Measurements from ENCODE around the gene ALDH3B1.
A peak's percentile ranks its signal among the peaks of the same experiment; 100 is the strongest.

Gene ALDH3B1

GRCh38 chr11:68014157-68014946, 4.2 kb downstream of the ALDH3B1 start:
- no peak for DNase-seq

GRCh38 chr11:68014947-68015447, 4.9 kb downstream of the ALDH3B1 start:
- no peak for DNase-seq

DNA sequence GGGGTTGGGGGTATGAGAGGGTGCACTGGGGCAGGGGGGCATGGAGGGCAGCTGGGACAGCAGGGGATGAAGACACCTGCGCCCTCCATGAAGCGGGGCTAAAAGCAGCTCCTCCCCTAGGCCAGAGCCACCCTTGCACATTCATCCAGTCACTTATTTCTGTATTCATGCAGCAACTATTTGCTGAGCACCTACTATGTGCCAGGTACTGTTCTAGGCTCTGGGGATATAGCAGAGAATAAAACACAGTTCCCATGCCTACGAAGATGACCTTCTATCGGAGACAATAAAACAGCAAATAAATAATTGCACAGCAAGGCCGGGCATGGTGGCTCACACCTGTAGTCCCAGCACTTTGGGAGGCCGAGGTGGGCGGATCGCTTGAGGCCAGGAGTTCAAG, 5.3 kb downstream of the ALDH3B1 start:
- DNase-seq = no peak

GRCh38 chr11:68016161-68016903, 6.2 kb downstream of the ALDH3B1 start:
- DNase-seq = no peak

GRCh38 chr11:68016904-68017817, 7.0 kb downstream of the ALDH3B1 start:
- DNase-seq = no peak

DNA sequence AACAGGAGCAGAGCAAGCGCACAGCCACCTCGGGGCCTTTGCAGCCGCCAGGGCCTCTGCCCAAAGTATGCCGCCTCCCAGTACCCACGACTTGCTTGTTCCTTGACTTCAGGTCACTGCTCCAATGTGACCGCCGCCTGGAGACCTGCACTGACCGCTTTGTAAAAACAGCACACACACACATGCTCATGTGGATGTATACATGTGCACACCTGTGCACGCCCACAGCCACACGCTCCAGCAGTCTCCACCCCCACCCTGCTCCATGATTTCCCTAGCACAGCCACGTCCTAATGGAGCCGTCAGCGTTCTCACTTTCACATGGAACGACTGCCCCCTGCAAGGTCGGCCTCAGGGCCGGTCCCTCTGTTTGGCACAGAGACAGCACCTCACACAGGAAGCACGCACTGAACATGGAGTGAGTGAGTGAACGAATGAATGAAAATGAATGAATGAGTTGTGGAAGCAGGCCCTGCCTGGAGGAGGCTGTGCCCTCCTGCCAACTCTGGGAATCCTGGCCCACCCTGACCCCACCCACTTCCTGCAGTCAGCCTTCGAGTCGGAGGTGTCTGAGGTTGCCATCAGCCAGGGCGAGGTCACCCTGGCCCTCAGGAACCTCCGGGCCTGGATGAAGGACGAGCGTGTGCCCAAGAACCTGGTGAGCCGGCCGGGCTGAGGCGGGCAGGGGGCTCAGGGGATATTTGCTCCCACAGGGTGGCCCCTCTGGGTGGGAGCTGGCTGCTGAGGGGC, 8.0 kb downstream of the ALDH3B1 start:
- DNase-seq = no peak

DNA sequence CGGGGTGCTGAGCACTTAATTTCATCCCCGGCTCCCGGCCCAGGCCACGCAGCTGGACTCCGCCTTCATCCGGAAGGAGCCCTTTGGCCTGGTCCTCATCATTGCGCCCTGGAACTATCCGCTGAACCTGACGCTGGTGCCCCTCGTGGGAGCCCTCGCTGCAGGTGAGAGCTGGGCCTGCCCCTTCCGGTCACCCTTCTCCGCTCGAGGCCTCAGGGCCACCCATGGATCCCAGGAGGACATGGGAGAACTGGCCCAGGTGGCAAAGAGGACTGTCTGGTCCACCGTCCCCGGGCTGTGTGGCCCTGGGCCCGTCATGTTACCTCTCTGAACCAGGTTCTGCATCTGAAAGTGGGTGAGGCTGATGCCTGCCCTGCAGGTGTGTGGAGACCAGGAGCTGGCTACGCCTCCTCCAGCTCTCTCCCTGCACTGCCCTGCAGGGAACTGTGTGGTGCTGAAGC, 8.6 kb downstream of the ALDH3B1 start:
- DNase-seq = no peak

GRCh38 chr11:68019486-68019885, 9.4 kb downstream of the ALDH3B1 start:
- no peak for DNase-seq

GRCh38 chr11:68020575-68020974, 10.4 kb downstream of the ALDH3B1 start:
- DNase-seq = no peak

- no peak for DNase-seq
Observed at GRCh38 chr11:68021167-68021787, 11.2 kb downstream of the ALDH3B1 start.

- no peak for DNase-seq
Observed at GRCh38 chr11:68022531-68022930, 12.4 kb downstream of the ALDH3B1 start.

- DNase-seq = no peak
Observed at GRCh38 chr11:68024508-68024907, 14.4 kb downstream of the ALDH3B1 start.

DNA sequence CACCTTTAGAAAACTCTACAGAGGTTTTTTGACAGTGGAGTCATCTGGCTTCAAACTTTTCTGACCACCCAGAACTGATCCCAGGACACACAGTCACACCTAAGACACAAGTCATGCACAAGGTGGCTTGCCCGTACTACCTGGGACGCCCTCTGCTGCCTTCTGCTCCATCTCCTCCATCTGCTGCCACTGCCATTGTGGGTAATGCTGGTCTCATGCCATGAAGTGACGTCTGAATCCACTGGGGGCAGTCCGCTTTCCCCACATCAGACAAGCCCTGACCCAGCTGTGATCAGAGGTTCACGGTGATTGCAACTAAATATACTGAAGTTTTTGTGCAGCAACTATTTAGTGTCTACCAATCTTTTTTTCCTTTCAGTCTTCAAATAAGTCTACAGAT, 14.9 kb downstream of the ALDH3B1 start:
- no peak for DNase-seq

- DNase-seq = peak; percentile 41
Observed at GRCh38 chr11:68026391-68027105, 16.4 kb downstream of the ALDH3B1 start.

DNA sequence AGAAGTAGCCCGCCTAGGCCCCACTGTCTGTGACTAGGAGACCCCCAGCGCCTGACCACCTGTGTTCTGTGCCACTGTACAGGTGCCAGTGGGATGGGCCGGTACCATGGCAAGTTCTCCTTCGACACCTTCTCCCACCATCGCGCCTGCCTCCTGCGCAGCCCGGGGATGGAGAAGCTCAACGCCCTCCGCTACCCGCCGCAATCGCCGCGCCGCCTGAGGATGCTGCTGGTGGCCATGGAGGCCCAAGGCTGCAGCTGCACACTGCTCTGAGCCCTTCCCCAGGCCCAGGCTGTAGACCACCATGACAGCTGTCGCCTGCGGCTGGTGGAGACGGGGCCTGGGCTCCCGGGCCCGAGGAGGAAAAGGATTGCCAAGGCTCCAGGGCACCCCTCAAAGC, 17.5 kb downstream of the ALDH3B1 start:
- no peak for DNase-seq

DNA sequence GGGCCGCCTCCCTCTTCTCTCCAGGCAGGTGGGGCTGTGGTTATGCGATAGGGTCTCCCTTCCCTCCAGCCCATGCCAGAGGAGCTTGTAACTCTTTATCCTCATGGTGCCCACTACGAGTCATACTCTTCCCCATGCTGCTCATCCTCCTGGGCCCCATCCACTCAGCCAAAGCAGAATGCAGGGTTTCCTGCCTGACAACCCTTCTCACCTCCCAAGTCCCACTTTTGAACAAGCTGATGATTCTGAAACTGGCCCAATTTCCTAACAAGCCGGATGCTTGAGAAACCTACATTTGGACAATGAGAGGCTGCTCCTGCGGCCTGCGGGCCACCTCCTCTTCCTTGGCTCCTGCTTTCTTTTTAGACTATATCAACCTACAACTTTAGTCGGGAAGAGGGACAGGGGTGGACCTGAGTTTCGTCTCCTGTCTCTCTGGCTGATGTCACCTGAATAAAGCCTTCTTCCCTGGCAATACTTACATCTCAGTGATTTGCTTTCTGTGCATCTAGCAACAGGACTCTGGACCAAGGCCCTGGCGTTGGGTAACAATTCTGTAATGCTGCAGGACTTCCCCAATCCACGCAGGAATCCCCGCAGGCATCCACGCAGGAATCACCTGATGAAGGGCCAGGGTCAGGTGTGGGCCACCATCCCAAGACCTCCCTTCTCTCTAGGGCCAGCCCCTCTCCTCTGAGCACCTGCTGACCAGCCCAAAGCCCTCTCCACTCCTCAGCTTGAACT, 18.8 kb downstream of the ALDH3B1 start:
- DNase-seq = no peak

GRCh38 chr11:68030318-68031143, 20.4 kb downstream of the ALDH3B1 start, which contains the start of gene NDUFS8:
NDUFS8 (plus strand) TSS chr11:68030681; CDS start chr11:68032152, 1,471 bp downstream.
- DNase-seq = peak; percentile 99

DNA sequence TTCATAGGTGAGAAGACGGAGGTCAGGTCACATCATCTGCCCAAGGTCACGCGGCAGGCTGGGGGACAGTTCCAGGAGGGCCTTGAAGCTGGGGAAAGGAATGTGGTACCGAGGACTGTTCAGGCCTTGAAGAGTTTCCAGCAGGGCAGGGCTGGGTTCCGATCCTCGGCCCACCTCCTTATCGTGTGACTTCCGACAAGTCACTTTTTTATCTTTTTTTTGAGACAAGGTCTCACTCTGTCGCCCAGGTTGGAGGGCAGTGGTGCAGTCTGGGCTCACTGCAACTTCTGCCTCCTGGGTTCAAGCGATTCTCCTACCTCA, 21.0 kb downstream of the ALDH3B1 start:
- no peak for DNase-seq

DNA sequence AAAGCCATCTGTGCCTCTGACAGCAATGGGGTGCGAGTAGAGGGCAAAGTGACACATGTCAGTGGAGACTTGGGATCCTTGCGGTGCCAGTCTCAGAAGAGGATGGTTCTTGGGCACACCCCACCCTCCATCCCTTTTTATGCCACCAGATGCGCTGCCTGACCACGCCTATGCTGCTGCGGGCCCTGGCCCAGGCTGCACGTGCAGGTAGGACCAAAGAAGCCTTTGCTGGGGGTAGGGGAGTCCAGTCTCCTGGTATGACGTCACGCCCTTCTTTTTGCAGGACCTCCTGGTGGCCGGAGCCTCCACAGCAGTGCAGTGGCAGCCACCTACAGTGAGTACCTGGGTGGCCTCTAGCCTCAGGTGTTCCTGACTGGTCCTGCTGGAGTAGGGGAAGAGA, 21.9 kb downstream of the ALDH3B1 start:
- no peak for DNase-seq
